Mucosa of descending colon (tissue), 3 donors: ENCODE measurements around the gene SELPLG. TPM values are rescaled to one million over a fixed set of nuclear protein-coding genes. Genes with fewer than 3 reads are reported as not detected.

Source experiments
- ATAC-seq: fragments of 200-7000 bp; cut with Tn5 transposase; one replicate; pipeline ENCODE4 v1.9.1; 2020; ENCODE audit warnings: mild to moderate bottlenecking, moderate library complexity
- DNase-seq, 3 donors: peaks; one replicate each; pipeline ENCODE4 v3.0.0-alpha.2; 2020
- H3K36me3 ChIP-seq: fragments of 200-600 bp; one replicate; pipeline ENCODE4 v1.8.0; 2021; ENCODE audit warnings: low read depth, mild to moderate bottlenecking
- H3K4me1 ChIP-seq: fragments of 200-600 bp; one replicate; pipeline ENCODE4 v1.8.0; 2021; ENCODE audit warnings: low read depth, mild to moderate bottlenecking
- H3K4me3 ChIP-seq: fragments of 200-600 bp; one replicate; pipeline ENCODE4 v1.8.0; 2021; ENCODE audit warnings: mild to moderate bottlenecking
- H3K9me3 ChIP-seq: fragments of 200-600 bp; one replicate; pipeline ENCODE4 v1.8.0; 2021; ENCODE audit warnings: mild to moderate bottlenecking
- CTCF ChIP-seq: fragments of 200-600 bp; IDR thresholded peaks from one replicate; pipeline ENCODE4 v1.8.0; 2022; ENCODE audit warnings: antibody characterized with exemption, mild to moderate bottlenecking
- intact Hi-C, 2 donors: fragments of 100-400 bp; cut with DNase I in 1 of 2; cut with micrococcal nuclease in 1 of 2; formaldehyde crosslinking; loops; one replicate each; pipeline versions ENCODE4 v1.11.0 to v1.11.1; 2022; cut with DNase I, micrococcal nuclease
- total RNA-seq, 3 donors: library from RNA; stranded (reverse); fragmentation: NEBNext Ultra II Directional in 2 of 3; extraction: Animal tissue kit (Norgen Biotek cat#: 25700) in 2 of 3; gene quantifications; one replicate each; pipeline versions ENCODE4 v1.2.1 to v1.2.4, GENCODE V29; 2021 to 2023
- donor health status: DM: no; HTN: no; CAD: no; lungs with moderate emphysema.
- donor health status: DM: no; HTN: no; CAD: no.
- donor health status: DM: no; HTN: yes; CAD: no.

Gene SELPLG
- total RNA-seq, 3 donors from 2014 or later = 3.3 to 6.5 (median 6.0) TPM

- H3K4me3 ChIP-seq = no peak overlapping the region
- no peak for ATAC-seq
- DNase-seq = no peak
- H3K36me3 ChIP-seq = no peaks in the 10 kb centered on the region
- no peak for TF ChIP-seq CTCF
- H3K4me1 ChIP-seq = no peaks in the 10 kb centered on the region
- H3K9me3 ChIP-seq = no peaks in the 10 kb centered on the region
- intact Hi-C loops = no loop called here
Observed at GRCh38 chr12:108602976-108603704, 30.6 kb downstream of the SELPLG start.

GRCh38 chr12:108602209-108602705, 31.4 kb downstream of the SELPLG start:
- intact Hi-C loops = no loop called here
- Histone ChIP-seq H3K4me3 (no peak overlapping the region), H3K9me3 (no peaks in the 10 kb centered on the region), H3K4me1 (no peaks in the 10 kb centered on the region), H3K36me3 (no peaks in the 10 kb centered on the region)
- no peak for TF ChIP-seq CTCF
- no peak for DNase-seq
- no peak for ATAC-seq

- Histone ChIP-seq H3K4me1 (no peaks in the 10 kb centered on the region), H3K9me3 (no peaks in the 10 kb centered on the region), H3K4me3 (no peak overlapping the region), H3K36me3 (no peaks in the 10 kb centered on the region)
- no peak for DNase-seq
- no peak for TF ChIP-seq CTCF
- no peak for ATAC-seq
- intact Hi-C loops = no loop called here
Observed at GRCh38 chr12:108600702-108601007, 33.0 kb downstream of the SELPLG start.

GRCh38 chr12:108599948-108600701, 33.6 kb downstream of the SELPLG start:
- no peak for DNase-seq
- Histone ChIP-seq H3K4me3 (no peak overlapping the region), H3K4me1 (no peaks in the 10 kb centered on the region), H3K36me3 (no peaks in the 10 kb centered on the region), H3K9me3 (no peaks in the 10 kb centered on the region)
- intact Hi-C loops = no loop called here
- TF ChIP-seq CTCF = no peak
- ATAC-seq = no peak

- no peak for TF ChIP-seq CTCF
- Histone ChIP-seq H3K4me1 (no peaks in the 10 kb centered on the region), H3K4me3 (no peak overlapping the region), H3K36me3 (no peaks in the 10 kb centered on the region), H3K9me3 (no peaks in the 10 kb centered on the region)
- DNase-seq = no peak
- intact Hi-C loops = no loop called here
- ATAC-seq = no peak
Observed at GRCh38 chr12:108599541-108599940, 34.2 kb downstream of the SELPLG start.
